GM18498 (cell line): Measurements from ENCODE around the gene C1QL4.
"Not testable (repeated sequence)": the region's sequence is repeated elsewhere in the genome, so short reads cannot be mapped to it uniquely, and the experiment has no call there.

ENCODE experiments used
- ATAC-seq: cut with Tn5 transposase; IDR thresholded peaks from one replicate; pipeline ENCODE4 v1.9.1; 2021; ENCODE audit warnings: mild to moderate bottlenecking, moderate library complexity; ENCODE audit not compliant: unreplicated experiment

C1QL4 gene

DNA sequence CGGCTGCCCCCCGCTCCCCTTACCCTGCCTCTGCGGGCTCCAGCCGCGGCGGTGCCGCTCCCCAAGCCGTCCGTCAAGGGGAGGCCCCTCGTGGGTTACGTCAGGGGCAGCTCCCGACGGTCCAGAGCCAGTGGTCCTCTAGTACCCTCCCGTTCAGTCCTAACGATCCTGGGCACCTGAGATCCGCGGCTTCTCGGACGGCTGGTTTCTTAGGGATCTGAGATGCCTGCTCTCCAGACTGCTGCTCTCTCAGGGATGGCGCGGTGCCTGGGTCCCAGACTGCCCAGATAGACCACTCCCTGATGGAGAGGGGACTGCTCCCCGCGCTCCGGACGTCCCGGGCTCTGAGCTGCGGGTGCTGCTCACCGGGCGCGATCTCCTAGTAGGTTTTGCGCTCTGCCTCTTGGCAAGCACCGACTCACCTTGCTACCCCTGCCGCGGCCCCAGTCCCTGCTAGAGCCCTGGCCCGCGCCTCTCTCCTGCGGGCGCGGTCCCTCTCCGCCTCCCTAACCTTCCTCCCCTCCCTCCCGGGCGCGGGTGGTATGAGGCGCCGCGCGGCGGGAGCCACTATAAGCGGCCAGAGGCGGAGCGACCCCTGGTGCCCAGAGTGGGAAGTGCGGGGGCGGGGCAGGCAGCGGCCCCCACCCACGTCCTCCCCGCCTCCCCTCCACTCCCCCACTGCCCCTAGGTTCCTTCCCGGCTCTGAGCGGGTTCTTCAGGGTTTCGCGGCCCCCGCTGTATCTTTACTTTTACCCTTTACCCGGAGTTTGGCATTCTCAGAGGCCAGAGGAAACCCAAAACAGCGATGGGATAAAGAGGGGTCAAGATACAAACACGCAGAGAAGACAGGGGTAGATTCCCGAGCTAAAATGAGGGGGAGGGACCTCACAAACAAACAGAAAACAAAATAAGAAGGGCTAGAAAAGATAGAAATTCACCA lies at the start of gene C1QL4:
TSS of gene C1QL4 (minus strand) at position 544 of the 940 bp plus-strand sequence. CDS start 711 bp downstream, outside the sequence.
- peak; percentile 75 for ATAC-seq

DNA sequence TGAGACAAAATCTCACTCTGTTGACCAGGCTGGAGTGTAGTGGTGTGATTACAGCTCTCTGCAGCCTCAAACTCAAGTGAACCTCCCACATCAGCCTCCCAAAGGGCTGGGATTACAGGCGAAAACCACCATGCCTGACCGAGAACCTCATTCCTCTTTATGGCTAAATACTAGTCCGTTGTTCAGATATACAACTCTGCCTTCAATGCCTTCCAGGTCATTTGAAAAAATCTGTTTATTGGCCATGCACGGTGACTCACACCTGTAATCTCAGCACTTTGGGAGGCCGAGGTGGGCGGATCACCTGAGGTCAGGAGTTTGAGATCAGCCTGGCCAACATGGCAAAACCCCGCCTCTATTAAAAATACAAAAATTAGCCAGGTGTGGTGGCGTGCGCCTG lies 43.2 kb upstream of the C1QL4 start:
- not testable (repeated sequence) for ATAC-seq

DNA sequence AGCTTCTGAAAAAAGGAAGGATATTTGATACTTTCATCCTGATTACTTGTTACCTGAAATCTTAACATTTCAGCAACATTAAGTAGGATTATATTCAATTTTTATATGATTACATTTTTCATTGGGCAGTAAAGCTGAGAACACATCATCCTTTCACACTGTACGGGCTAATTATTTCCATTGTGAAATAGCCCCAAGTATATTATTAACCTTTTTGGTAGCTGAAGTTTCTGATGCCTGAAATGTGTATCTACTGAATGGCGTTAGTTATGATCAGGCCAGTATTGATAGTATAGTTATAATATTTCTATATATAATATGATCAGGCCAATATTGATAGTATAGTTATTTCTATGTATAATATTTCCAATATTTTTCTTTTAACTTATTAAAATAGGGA lies 40.4 kb upstream of the C1QL4 start:
- no peak for ATAC-seq

DNA sequence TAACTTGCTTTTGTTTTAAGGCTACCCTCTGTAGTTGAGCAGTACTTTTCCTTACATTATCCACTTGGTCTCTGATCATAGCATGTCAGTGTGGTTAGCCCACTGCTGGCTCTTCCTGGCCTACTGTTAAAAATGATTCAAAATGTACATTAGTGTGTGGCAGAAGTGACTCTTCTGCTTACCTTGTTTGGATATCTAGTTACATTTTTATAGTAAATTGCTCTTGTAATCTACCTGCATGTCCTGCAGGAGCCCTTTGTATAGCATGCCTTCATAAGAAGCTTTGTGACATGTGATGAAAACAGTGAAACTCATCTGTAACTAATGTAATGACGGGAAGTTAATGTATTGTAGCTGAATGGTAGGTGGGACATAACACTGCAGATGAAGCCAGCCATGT lies 38.4 kb upstream of the C1QL4 start:
- ATAC-seq, result no peak

DNA sequence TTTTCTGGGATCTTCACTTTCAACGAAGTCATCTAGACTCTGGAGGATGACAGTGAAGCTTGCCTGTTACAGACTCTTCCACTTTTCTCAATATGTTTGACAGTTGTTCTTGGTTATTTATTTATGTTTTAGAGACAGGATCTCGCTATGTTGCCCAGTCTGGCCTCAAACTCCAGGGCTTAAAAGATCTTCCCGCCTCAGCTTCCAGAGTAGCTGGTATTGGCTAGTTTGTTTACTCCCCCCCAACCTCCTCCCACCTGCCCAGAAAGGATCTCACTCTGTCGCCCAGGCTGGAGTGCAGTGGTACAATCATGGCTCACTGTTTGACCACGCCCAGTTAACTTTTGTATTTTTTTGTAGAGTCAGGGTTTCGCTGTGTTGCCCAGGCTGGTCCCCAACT lies 33.6 kb upstream of the C1QL4 start:
- ATAC-seq, result no peak

DNA sequence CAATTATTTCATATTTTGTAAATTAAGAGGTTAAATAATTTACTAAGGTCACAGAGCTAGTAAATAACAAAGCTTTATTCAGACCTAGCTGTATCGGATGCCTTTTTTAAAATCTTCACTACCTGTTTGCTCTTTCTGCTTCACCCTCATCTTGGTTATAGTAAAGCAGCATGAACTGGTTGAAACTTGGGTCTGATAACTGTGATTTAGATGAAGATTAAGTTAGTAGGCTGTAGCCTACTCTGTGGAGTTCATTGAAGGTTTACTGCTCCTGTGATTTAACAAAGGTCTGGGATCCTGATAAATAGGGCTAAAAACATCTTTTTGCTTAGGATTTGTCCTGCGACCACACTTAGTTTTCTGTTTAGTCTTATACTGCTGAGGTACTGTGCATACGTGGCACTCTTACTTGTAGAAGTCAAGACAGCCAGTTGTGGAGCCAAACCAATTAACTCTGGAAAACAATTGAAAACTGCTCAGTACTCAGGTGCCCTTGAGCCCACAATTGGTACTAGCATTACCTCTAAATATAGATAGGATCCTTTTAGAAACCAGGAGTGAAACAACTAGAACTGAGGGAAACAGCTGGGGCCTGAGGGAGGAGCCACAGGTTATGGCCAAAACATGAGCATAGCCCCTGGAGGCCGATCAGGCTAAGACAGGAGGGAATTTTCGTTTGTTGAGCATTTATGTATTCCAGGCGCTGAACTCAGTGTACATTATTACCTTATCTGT lies 32.6 kb upstream of the C1QL4 start:
- peak; percentile 48 for ATAC-seq

DNA sequence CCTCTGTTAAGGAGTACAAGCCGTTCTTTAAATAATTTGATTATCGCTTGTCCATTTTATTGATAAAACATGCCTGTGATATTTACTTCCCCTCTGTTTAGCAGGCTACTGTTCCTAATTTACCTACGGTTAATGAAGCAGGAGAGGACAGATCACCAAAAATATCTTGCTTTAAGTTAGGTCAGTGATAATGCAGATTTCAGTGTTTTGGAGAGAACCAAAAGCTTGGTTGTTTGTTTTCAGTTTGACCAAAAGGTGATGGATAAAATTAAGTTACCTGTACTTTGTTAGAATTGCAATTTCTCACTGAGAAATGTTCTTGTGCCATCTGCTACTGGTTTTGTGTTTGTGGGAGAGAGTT lies 31.2 kb upstream of the C1QL4 start:
- ATAC-seq, result no peak

DNA sequence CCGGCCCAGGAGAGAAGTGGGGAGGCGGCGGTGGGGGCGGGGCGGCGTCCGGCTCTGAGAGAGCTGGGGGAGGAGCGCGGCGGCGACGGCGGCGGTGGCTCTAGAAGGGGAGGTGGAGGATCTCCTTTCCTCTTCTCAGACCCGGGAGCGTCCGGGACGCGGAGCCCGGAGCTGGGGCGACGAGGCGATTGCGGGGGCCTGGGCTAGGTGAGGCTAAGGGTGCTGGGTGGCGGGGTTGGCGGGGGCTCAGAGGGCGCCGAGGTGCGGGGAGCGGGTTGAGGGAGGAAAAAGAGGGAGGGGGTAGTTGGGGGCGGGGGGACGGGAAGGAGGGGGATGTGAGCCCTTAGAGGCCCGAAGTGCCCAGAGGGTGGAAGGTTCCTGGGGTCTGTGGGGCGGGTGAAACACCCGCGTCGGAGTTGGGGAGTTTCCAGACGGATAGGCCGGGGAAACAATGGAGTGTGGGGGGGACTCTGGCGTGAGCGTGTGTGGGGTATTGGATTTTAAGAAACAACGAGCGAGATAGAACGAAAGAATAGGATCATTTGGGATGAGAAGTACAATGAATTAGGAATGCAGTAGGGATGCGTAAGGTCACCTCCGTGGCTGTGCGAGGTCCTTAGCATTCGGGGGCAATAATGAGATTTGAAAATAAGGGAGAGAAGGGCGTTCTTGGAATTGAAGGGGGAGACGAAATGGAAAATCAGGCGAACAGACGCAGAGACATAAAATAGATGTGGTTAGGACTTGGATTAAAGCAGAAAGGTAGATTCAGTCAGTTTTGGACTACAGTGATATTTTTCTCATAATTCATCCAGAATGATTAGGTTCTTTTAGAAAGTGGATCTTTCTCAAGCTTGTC lies 30.6 kb upstream of the C1QL4 start, which contains the start of gene SPATS2:
TSS of gene SPATS2 (plus strand) at position 82 of the 859 bp plus-strand sequence. CDS start 93,551 bp downstream, outside the sequence.
- ATAC-seq, result no peak

DNA sequence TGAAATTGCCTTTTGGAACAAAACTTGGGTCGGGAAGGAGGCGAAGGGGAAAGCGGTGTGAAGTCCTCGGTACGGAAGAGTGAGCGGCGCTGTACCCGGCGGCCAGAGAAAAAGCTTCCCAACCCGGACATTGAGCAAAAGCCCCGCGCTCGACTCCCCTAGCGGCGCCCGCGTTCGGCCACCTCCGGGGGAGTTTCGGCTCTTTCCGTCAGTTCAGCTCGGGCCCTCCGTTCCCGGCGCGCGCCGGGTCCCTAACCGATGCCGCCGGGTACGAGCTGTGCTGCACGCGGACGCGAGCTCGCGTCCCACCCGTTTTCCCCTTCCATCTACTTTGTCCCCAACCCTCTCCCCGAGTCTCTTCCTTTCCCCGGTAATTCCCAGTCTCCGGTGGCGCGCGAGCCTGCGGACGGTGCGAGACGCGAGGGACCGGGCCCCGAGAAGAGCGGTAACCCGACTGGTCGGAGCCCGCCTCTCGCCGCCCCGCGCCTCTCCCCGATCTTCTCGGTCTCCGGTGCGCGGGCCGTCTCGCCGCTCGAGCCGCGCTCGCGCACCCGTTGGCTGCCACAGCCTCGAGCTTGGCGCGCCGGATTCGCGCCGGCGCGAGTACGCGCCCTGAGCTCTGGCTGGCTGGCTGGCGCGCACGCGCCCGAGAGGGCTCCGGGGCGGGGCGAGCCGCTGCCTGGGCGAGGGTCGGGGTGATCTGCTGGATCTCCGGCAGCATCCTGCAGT lies 29.8 kb upstream of the C1QL4 start:
- peak; percentile 72 for ATAC-seq

DNA sequence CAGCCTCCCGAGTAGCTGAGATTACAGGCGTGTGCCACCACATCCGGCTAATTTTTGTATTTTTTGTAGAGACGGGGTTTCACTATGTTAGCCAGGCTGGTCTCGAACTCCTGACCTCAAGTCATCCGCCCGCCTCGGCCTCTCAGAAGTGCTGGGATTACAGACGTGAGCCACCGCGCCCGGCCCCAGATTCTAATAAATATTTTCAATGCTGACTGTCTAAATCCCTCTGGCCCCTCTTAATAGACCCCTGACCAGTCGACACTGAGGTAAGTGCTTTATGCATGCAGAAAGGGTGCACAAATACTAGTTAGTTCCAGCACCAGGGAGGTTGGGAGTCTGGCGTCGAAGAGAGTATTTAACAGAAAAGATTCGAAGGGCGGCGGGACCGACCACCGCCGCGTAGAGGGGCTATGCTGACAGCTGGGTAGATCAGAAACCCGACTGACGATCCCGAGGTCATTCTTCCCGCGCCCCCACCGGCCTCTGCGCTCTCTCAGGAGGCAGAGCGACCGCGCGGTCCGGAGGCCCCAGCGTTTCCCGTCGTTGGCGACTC lies 29.2 kb upstream of the C1QL4 start:
- peak; percentile 7 for ATAC-seq

DNA sequence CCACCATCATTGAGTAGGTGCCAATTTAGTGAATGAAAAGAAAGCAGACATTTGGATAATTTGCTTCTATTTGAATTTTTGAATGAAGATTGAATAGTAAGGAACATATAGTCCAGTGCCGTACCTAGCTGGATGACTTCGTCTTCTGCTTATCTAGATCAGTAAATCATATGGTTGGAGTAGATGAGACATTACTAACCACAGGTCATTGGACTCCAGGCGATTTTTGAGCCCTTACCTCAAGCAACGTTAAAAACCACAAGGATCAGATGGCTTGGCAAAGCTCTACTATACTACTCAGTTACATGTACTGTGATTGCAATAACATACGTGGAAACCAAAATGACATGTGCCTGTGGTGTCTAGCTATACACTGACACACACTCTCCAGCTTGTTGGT lies 28.6 kb upstream of the C1QL4 start:
- ATAC-seq, result no peak

DNA sequence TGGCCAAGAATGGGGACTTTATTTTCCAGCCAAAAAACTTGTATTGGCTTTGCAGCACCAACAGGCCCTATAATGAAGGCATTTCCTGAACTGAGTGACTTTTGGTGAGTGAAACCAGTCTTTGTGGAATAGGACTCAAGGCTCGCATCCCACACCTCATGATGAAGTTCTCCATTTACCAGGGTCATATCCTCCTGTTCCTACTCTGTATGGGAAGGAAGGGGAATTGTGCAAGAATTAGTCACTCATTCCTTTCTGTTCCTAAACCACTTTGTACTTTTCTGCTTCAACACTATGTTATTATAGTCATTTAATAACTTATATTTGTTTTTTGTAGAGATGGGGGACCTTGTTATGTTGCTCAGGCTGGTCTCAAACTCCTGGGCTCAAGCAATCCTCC lies 28.0 kb upstream of the C1QL4 start:
- no peak for ATAC-seq

DNA sequence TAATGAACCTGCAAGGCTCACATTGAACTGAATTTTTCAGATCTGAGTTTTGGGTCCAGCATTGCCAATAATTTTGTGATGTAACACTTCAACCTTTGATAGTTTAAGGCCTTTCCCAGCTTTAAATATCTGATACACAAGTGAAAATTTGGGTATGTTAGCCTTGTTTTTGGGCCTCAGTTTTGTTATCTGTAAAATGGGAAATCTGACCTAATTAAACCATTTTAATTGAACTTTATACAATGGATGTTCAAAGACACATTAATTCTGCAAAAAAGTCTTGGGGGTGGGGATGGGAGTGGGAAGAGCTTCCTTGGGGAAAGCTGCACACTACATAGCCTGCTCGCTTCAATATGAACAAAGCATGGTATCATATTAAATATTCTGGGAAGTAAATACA lies 25.1 kb upstream of the C1QL4 start:
- no peak for ATAC-seq

DNA sequence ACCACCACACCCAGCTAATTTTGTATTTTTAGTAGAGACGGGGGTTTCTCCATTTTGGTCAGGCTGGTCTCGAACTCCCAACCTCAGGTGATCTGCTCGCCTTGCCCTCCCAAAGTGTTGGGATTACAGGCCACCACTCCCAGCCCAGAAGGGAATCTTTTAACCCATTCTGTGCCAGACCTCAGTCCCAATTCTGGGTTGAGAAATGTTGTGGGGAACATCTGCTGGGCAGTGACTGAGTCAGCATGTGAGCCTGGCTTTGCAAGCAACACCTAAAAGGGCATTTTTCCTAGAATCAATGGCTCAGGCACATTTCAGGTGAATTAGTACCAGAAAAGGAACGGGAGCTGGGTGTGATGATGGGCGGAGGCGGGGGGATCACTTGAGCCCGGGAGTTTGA lies 22.7 kb upstream of the C1QL4 start:
- no peak for ATAC-seq

DNA sequence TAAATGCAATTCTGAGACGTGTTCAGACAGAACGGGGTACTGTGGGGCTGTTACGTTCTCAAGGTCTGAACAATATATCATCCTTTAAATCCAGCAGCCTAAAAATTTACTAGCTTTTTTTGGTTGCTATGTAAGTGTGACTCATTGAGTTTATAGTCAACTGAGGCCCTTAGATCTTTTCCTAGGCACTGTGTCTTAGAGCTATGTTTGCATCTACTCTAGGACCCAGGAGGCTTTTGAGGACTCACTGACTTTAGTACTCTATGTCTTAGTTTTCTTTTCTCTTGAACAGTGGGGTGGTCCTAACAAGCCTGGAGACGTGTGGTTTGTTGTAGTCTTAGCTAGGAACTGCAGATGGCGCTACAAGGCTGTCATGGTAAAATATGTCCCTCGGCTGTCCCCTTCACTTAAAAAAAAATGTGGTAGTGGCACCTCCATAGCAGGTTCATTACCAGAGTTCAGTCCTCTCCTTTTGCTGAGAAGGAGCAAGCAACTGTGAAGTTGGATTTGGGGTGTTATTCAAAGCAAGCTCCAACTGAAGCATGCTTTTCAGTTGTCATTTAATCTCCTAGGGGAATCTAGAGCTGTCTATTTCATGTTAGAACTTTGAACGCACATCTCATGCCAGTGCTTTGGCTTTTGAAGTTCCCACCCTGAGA lies 21.6 kb upstream of the C1QL4 start:
- ATAC-seq, result no peak

DNA sequence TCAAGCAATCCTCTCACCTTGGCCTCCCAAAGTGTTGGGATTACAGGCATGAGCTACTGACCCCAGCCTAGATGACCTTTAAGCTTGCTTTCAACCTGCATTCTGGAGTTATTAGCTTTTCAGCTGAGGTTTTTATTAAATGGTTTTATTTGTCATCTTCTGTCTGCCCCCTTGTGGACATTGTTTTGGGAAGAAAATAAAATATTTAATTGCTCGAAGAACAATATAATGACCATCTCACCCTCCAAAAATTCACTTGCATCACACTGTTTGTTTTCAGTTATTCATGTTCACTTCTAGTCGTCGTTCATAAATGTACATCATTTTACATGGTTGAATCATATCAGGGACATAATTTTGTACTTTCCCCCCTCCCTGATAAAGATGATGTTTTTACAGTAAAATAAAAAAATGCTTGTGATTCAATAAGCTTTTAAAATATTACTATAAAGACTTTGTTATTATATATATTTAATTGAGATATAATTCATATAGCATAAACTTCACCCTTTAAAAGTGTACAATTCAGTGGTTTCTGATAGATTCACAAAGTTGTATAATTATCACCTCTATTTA lies 20.2 kb upstream of the C1QL4 start:
- no peak for ATAC-seq

DNA sequence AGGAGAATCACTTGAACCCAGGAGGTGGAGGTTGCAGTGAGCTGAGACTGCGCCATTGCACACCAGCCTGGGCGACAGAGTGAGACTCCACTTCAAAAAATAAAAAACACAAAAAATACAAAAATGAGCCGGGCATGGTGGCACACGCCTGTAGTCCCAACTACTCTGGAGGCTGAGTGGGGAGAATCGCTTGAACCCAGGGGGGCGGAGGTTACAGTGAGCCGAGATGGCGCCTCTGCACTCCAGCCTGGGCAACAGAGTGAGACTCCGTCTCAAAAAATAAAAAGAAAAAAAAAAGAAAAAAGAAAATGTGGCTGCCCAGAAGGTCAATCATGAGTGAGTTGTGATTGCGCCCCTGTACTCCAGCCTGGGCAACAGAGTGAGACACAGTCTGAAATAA lies 18.9 kb upstream of the C1QL4 start:
- no peak for ATAC-seq

DNA sequence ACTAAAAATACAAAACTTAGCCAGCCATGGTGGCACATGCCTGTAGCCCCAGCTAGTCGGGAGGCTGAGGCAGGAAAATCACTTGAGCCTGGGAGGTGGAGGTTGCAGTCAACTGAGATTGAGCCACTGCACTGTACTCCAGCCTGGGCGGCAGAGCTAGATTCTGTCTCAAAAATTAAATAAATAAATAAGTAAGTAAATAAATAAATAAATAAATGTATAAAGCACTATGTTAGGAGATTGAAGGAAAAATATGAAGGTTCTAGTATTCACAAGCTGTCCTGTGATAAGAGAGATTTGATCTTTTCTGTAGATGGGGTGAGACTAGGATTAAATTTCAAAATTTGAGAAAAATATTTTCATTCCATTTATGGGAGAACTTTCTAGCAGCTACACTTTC lies 15.4 kb upstream of the C1QL4 start:
- ATAC-seq, result no peak

DNA sequence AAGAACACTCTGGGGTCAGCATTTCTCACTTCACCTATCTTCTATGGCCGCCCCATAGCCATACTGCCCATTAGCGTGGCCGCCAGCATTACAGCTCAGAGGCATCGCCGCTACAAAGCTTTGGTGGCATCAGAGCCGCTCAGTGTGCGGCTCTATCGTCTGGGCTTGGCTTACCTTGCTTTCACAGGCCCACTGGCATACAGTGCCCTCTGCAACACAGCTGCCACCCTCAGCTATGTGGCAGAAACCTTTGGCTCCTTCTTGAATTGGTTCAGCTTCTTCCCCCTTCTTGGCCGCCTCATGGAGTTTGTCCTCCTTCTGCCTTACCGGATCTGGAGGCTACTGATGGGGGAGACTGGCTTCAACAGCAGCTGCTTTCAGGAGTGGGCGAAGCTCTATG lies 12.3 kb upstream of the C1QL4 start:
- ATAC-seq, result no peak
